CD14-positive monocyte (primary cell): ENCODE data around the gene LAMTOR4. TPM values are rescaled to one million over a fixed set of nuclear protein-coding genes. Genes with fewer than 3 reads are reported as not detected.

Experiments
- DNase-seq, 3 donors: peaks; one replicate each; pipeline ENCODE4 v3.0.0-alpha.2; 2011 to 2022
- H2AFZ ChIP-seq: 2 replicates; pipeline ENCODE4 v1.6.0; 2012; ENCODE audit warnings: mild to moderate bottlenecking, low read depth, low read length, inconsistent platforms; ENCODE audit not compliant: insufficient read depth, poor library complexity, severe bottlenecking
- H3K27ac ChIP-seq, 2 donors: 1 replicate in 1 of 2; 2 replicates in 1 of 2; pipeline ENCODE4 v1.5.1; 2012 to 2013; ENCODE audit warnings: low read length in 2 of 2, control low read depth in 1 of 2, inconsistent platforms in 1 of 2, low read depth in 1 of 2, mild to moderate bottlenecking in 1 of 2
- H3K27me3 ChIP-seq, 2 donors: one replicate each; pipeline versions ENCODE4 v1.6.0 to v1.6.1; 2011 to 2013; ENCODE audit warnings: low read length in 2 of 2; ENCODE audit not compliant: control insufficient read depth in 2 of 2, insufficient read depth in 2 of 2
- H3K36me3 ChIP-seq, 2 donors: replicated peaks in 1 of 2; 1 replicate in 1 of 2; 2 replicates in 1 of 2; pipeline versions ENCODE4 v1.5.1 to v1.6.1; 2012 to 2013; ENCODE audit warnings: low read length in 2 of 2, control low read depth in 1 of 2, inconsistent platforms in 1 of 2, mild to moderate bottlenecking in 1 of 2; ENCODE audit not compliant: insufficient read depth in 2 of 2, control insufficient read depth in 1 of 2
- H3K4me1 ChIP-seq, 2 donors: 1 replicate in 1 of 2; 2 replicates in 1 of 2; pipeline versions ENCODE4 v1.5.1 to v1.6.1; 2012 to 2013; ENCODE audit warnings: low read length in 2 of 2, control low read depth in 1 of 2, inconsistent platforms in 1 of 2, mild to moderate bottlenecking in 1 of 2, moderate library complexity in 1 of 2; ENCODE audit not compliant: insufficient read depth in 2 of 2, control insufficient read depth in 1 of 2
- H3K4me2 ChIP-seq: replicated peaks from 2 replicates; pipeline ENCODE3; 2012; ENCODE audit warnings: low read length, moderate library complexity, mild to moderate bottlenecking; ENCODE audit not compliant: poor library complexity, severe bottlenecking; ENCODE audit errors: extremely low read depth
- H3K4me3 ChIP-seq, 3 experiments: fragments of 200-600 bp in 1 of 3; sonication (generic) in 1 of 3; replicated peaks in 1 of 3; 1 replicate in 2 of 3; 2 replicates in 1 of 3; pipeline ENCODE4 v1.5.1; 2011 to 2013; ENCODE audit warnings: low read length in 3 of 3, mild to moderate bottlenecking in 3 of 3, control low read depth in 2 of 3, low read depth in 2 of 3, inconsistent platforms in 1 of 3, moderate library complexity in 1 of 3
- H3K79me2 ChIP-seq: 2 replicates; pipeline ENCODE4 v1.6.0; 2012; ENCODE audit warnings: mild to moderate bottlenecking, control low read depth, inconsistent platforms, low read length, moderate library complexity; ENCODE audit not compliant: insufficient read depth
- H3K9ac ChIP-seq: 2 replicates; pipeline ENCODE4 v1.6.0; 2017; ENCODE audit warnings: low read length, mild to moderate bottlenecking; ENCODE audit not compliant: insufficient read depth, poor library complexity, severe bottlenecking
- H3K9me3 ChIP-seq, 2 donors: replicated peaks in 1 of 2; 1 replicate in 1 of 2; 2 replicates in 1 of 2; pipeline versions ENCODE4 v1.5.1 to v1.6.1; 2012 to 2013; ENCODE audit warnings: low read length in 2 of 2, control low read depth in 1 of 2; ENCODE audit not compliant: control insufficient read depth in 1 of 2, insufficient read depth in 1 of 2
- H4K20me1 ChIP-seq: 2 replicates; pipeline ENCODE4 v1.6.0; 2012; ENCODE audit warnings: mild to moderate bottlenecking, low read length, control low read depth, moderate library complexity; ENCODE audit not compliant: insufficient read depth
- H3K27ac Mint-ChIP-seq, 7 donors: one replicate each; pipeline ENCODE4 v1.8.0; 2020; ENCODE audit warnings: mild to moderate bottlenecking in 7 of 7, mixed read lengths in 7 of 7, moderate library complexity in 6 of 7, inconsistent platforms in 2 of 7
- H3K27me3 Mint-ChIP-seq, 3 donors: one replicate each; pipeline ENCODE4 v1.8.0; 2021 to 2022; ENCODE audit warnings: low read depth in 3 of 3, mild to moderate bottlenecking in 3 of 3, mixed read lengths in 3 of 3, moderate library complexity in 3 of 3, inconsistent platforms in 1 of 3
- H3K36me3 Mint-ChIP-seq, 2 donors: one replicate each; pipeline ENCODE4 v1.8.0; 2020; ENCODE audit warnings: mixed read lengths in 2 of 2, inconsistent platforms in 1 of 2, mild to moderate bottlenecking in 1 of 2
- H3K4me1 Mint-ChIP-seq: one replicate; pipeline ENCODE4 v1.8.0; 2020; ENCODE audit warnings: mild to moderate bottlenecking, mixed read lengths
- H3K4me3 Mint-ChIP-seq, 2 donors: one replicate each; pipeline ENCODE4 v1.8.0; 2020; ENCODE audit warnings: mild to moderate bottlenecking in 2 of 2, mixed read lengths in 2 of 2, moderate library complexity in 1 of 2
- H3K9me3 Mint-ChIP-seq, 7 donors: one replicate each; pipeline ENCODE4 v1.8.0; 2020 to 2022; ENCODE audit warnings: mixed read lengths in 7 of 7, mild to moderate bottlenecking in 6 of 7, moderate library complexity in 6 of 7, inconsistent platforms in 2 of 7
- CTCF ChIP-seq: fragments of 200-600 bp; IDR thresholded peaks from one replicate; pipeline ENCODE4 v1.8.0; 2022; ENCODE audit warnings: antibody characterized with exemption, mild to moderate bottlenecking
- WGBS: methylation state at CpG from one replicate; pipeline ENCODE4 v1.1.5; 2013; ENCODE audit warnings: missing lambda C conversion rate; ENCODE audit not compliant: insufficient coverage; 5-methylcytosine and 5-hydroxymethylcytosine counted together
- intact Hi-C, 2 donors: fragments of 100-400 bp; cut with micrococcal nuclease; formaldehyde crosslinking; loops; one replicate each; pipeline versions ENCODE4 v1.15.0 to v1.15.1; 2023
- polyA plus RNA-seq, 3 donors: library from polyadenylated mRNA; depleted of rRNA in 1 of 3; unstranded in 2 of 3; stranded (reverse) in 1 of 3; fragments of 300-500 nt in 2 of 3; fragments of >200 nt in 1 of 3; fragmentation: Illumina TruSeq in 2 of 3; gene quantifications; 1 replicate in 2 of 3; 2 replicates in 1 of 3; pipeline ENCODE4 v1.2.3, GENCODE V29; 2012 to 2021

LAMTOR4 gene
- polyA plus RNA-seq, 3 donors, result 533 to 754 (median 621) TPM

- no peak overlapping the region for H2AFZ ChIP-seq
Observed at GRCh38 chr7:100106633-100107032, 42.1 kb upstream of the LAMTOR4 start.

GRCh38 chr7:100107125-100107737 lies 41.5 kb upstream of the LAMTOR4 start:
- H3K27ac ChIP-seq, result no peak overlapping the region
- H3K27me3 Mint-ChIP-seq, result peaks cover 0 to 2% (median 0%) of the 10 kb centered on the region in 3 donors
- H3K4me1 ChIP-seq, result peaks cover 5% of the 10 kb centered on the region in 2 donors
- no peak for TF ChIP-seq CTCF
- peaks cover 6% of the 10 kb centered on the region for H3K79me2 ChIP-seq
- no peak overlapping the region for H3K9ac ChIP-seq
- 86% methylated on average over 19 of the region's 25 CpGs for WGBS
- H3K9me3 Mint-ChIP-seq, result no peaks in the 10 kb centered on the region
- H3K4me3 ChIP-seq, result no peak overlapping the region
- H2AFZ ChIP-seq, result no peak overlapping the region
- H3K36me3 ChIP-seq, result peaks cover 61 to 87% of the 10 kb centered on the region in 2 donors
- peaks cover 56 to 91% of the 10 kb centered on the region in 2 donors for H3K36me3 Mint-ChIP-seq
- no peak overlapping the region for H3K4me3 Mint-ChIP-seq
- DNase-seq, result no peak
- H3K4me2 ChIP-seq, result no peak overlapping the region
- no peaks in the 10 kb centered on the region for H4K20me1 ChIP-seq
- H3K9me3 ChIP-seq, result no peaks in the 10 kb centered on the region
- H3K4me1 Mint-ChIP-seq, result peaks cover 9% of the 10 kb centered on the region
- no peaks in the 10 kb centered on the region for H3K27me3 ChIP-seq
- intact Hi-C loops, result no loop called here
- peak overlapping the region in 2 of 7 donors; percentile 3 to 15 for H3K27ac Mint-ChIP-seq

More at GRCh38 chr7:100106633-100107032, 42.1 kb upstream of the LAMTOR4 start:
- Histone ChIP-seq H3K9ac (no peak overlapping the region), H3K27me3 (no peaks in the 10 kb centered on the region), H3K4me3 (no peak overlapping the region), H3K36me3 (peaks cover 55 to 81% of the 10 kb centered on the region in 2 donors), H3K9me3 (no peaks in the 10 kb centered on the region), H3K4me1 (peaks cover 9 to 11% of the 10 kb centered on the region in 2 donors), H3K27ac (no peak overlapping the region), H3K4me2 (no peak overlapping the region), H4K20me1 (no peaks in the 10 kb centered on the region), H3K79me2 (peaks cover 9% of the 10 kb centered on the region)
- no peak for TF ChIP-seq CTCF
- Mint-ChIP-seq H3K4me3 (no peak overlapping the region), H3K27ac (peak overlapping the region in 1 of 7 donors; percentile 43), H3K9me3 (no peaks in the 10 kb centered on the region), H3K4me1 (peaks cover 12% of the 10 kb centered on the region), H3K36me3 (peaks cover 52 to 85% of the 10 kb centered on the region in 2 donors), H3K27me3 (peaks cover 0 to 2% (median under 1%) of the 10 kb centered on the region in 3 donors)
- DNase-seq, result no peak
- intact Hi-C loops, result no loop called here
- 94% methylated on average over 14 of the region's 17 CpGs for WGBS
